SH-SY5Y (cell line): ENCODE measurements around the gene CNDP2.

Source experiments
- GATA2 ChIP-seq: IDR thresholded peaks from 2 replicates; pipeline ENCODE4 v1.6.1; 2011; ENCODE audit warnings: mild to moderate bottlenecking, low read depth, low read length
- GATA3 ChIP-seq: IDR thresholded peaks from 2 replicates; pipeline ENCODE4 v1.6.1; 2011; ENCODE audit warnings: low read depth, mild to moderate bottlenecking, low read length, moderate library complexity

DNA sequence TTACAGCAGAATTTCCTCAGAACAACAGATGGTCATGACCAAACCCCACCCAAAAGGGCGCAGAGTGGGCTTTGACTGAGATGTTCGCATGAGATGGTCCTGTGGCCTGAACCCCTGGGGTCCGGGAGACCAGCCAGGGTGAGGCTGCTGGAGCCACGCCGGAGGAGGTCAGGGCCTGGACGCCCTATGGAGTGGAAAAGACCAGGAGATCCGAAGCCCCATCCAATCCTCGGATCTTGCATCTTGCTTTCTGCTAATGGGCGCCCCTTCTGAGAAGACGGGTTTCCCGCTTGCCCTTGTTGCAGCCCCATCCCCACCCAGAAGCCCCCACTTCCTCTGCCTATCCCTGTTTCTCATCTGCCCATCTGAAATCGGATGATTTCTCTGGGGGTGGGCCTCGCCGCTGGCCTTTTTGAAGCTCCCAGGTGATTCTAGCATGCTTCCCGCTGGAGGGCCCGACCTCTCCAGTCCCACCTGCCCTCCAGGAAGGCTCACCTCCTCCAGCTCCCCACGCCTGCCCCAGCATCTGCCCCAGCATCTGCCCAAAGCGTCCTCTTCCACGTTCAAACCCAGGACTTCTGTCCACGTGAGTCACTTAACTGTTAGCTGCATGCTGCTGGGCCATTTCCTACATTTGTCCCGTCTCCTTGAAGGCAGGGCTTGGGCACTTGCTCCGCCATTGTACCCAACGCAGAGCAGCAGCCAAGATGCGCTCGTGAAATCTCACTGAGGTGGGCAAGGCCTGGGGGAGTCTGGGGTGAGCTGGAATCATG lies 33.8 kb downstream of the CNDP2 start:
- TF ChIP-seq GATA2, result no peak
- TF ChIP-seq GATA3, result no peak
